GM10248 (cell line): Measurements from ENCODE around the gene ALG12.

ENCODE experiments used
- CTCF ChIA-PET: fragments of 300-600 bp; sonication (Branson Sonifier 250); formaldehyde crosslinking; extraction: SDS; loops from one replicate; lab custom pipeline; 2021; ENCODE audit warnings: antibody characterized with exemption; lab: Yijun Ruan, JAX
- POLR2A ChIA-PET: fragments of 350-650 bp; sonication (Branson Sonifier 250); formaldehyde crosslinking; extraction: SDS; loops from one replicate; lab custom pipeline; 2020; ENCODE audit warnings: antibody characterized with exemption; lab: Yijun Ruan, JAX
- DNase-seq: peaks from one replicate; pipeline ENCODE4 v3.0.0; 2012; ENCODE audit errors: extremely low spot score
- TF ChIP-seq, protein P1 (sequence below): IDR thresholded peaks from 2 replicates; pipeline ENCODE4 v1.5.1; 2012; ENCODE audit warnings: mild to moderate bottlenecking, low read depth; ENCODE audit errors: extremely low read depth, missing control alignments, control extremely low read depth

ALG12 gene

DNA sequence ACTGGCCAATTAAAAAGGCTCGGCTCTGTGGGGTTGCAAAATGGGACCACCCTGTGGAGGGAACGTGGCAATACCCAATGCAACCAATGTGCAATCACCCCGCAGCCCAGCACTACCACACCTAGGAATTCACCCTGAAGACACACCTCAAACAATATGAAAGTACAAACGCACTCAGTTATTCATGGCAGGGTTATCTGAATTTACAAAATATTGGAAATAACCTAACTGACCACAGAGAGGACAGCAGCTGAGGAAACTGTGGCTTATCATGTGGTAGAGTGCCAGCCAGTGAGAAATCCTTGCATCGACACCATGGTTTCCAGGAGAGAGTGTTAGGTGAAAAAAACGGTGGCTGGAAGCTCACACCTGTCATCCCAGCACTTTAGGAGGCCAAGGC lies 18.7 kb downstream of the ALG12 start:
- no peak for DNase-seq
- TF ChIP-seq, protein P1, sequence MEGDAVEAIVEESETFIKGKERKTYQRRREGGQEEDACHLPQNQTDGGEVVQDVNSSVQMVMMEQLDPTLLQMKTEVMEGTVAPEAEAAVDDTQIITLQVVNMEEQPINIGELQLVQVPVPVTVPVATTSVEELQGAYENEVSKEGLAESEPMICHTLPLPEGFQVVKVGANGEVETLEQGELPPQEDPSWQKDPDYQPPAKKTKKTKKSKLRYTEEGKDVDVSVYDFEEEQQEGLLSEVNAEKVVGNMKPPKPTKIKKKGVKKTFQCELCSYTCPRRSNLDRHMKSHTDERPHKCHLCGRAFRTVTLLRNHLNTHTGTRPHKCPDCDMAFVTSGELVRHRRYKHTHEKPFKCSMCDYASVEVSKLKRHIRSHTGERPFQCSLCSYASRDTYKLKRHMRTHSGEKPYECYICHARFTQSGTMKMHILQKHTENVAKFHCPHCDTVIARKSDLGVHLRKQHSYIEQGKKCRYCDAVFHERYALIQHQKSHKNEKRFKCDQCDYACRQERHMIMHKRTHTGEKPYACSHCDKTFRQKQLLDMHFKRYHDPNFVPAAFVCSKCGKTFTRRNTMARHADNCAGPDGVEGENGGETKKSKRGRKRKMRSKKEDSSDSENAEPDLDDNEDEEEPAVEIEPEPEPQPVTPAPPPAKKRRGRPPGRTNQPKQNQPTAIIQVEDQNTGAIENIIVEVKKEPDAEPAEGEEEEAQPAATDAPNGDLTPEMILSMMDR = no peak
- POLR2A ChIA-PET = no interaction called here
- CTCF ChIA-PET = no interaction called here

DNA sequence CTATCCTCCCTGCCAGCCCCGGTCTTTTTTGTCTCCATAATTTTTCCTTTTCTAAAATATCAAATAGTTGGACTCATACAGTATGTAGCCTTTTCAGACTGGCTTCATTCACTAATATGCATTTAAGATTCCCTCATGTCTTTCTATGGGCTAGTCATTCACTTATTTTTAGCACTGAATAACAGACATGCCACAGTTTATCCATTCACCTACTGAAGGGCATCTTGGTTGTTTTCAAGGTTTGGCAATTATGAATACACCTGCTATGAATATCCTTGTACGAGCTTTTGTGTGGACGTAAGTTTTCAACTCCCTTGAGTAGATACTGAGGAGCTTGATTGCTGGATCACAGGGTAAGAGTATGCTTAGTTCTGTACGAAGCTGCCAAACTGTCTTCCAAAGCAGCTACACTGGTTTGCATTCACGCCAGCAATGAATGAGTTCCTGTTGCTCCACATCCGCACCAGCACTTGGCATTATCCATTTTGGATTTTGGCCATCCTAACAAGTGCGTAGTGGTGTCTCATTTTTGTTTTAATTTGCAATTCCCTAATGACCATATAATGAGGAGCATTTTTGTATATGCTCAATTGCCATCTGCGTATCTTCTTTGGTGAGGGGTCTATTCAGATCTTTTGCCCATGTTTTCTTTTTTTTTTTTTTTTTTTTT lies 21.1 kb downstream of the ALG12 start:
- POLR2A ChIA-PET = no interaction called here
- CTCF ChIA-PET = no interaction called here
- no peak for DNase-seq
- TF ChIP-seq, protein P1 = no peak

DNA sequence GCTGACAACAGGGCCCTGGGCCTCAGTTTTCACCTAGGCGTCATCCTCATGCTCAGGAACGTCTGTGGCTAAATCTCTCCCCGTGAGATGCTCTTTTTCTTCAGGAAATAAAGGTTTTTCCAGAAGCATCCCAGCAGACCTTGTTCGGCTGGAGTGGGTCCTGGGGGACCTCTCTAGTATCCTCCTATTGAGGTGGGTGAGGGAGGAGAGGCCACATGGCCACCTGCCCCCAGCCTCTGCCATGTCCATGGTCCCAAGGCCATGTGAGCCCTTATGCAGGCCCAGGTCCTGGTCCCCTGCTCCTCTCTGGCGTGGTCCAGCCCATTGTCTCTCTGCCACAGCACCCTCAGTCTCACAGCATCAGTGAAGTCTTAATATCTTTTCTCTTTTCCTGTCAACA lies 22.0 kb downstream of the ALG12 start:
- TF ChIP-seq, protein P1 = no peak
- ChIA-PET CTCF (no interaction called here), POLR2A (no interaction called here)
- DNase-seq = no peak

DNA sequence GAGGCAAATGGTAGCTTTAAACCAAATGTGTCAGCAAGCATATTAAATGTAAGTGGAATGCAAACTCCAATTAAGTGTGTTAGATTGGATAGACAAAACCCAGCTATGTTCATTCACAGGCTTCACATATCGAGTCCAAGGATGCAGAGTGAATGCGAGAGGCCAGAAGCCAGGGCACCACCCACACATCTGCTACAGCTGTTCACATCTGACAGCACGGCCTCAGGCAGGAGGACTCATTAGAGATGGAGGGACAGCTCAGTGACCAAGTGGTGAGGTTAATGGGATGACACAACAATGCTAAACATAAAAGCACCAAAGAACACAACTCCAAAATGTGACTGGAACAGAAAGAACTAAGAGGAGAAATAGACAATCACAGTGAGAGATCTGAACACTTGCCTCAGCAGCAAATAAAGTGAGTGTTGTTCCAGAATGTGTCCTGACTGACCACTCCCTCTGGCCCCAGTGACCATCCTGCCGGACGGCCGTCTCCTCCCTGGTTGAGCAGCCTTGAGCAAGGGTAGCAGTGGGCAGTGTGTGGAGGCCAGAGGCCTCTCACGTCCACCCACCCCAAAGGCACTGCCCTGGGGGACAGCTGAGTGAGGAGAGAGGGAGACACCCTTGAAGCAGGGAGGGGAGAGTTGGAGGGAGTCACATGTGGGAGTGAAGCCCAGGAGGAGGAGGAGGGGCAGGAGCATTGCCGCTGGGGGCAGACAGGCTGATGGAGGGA lies 23.8 kb downstream of the ALG12 start:
- ChIA-PET POLR2A (no interaction called here), CTCF (interaction anchor here (5.1 kb wide), 1 partner anchor 13 kb away, joined by 18 read pairs; no protein-coding TSS in a partner anchor)
- TF ChIP-seq, protein P1 = no peak
- no peak for DNase-seq

DNA sequence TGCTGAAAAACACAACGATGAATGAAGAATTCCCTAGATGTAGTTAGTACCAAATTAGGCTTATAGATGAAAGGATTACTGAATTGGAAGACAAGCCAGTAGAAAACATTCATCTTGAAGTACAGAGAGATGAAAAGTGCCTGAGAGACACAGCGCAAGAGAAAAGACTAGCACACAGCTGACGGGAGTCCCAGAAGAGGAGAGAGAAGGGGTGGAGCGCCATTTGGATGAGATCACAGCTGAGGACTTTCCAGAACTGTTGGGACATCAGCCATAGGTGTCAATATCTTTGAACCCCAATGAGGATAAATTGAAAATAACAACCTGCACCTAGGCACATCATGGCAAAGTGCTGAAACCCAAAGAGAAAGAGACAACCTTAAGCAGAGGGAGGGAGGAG lies 25.2 kb downstream of the ALG12 start:
- ChIA-PET POLR2A (no interaction called here), CTCF (interaction anchor here (1.6 to 5.1 kb wide), 2 partner anchors 12 to 38 kb away, joined by 4 to 18 read pairs; no protein-coding TSS in a partner anchor)
- no peak for DNase-seq

DNA sequence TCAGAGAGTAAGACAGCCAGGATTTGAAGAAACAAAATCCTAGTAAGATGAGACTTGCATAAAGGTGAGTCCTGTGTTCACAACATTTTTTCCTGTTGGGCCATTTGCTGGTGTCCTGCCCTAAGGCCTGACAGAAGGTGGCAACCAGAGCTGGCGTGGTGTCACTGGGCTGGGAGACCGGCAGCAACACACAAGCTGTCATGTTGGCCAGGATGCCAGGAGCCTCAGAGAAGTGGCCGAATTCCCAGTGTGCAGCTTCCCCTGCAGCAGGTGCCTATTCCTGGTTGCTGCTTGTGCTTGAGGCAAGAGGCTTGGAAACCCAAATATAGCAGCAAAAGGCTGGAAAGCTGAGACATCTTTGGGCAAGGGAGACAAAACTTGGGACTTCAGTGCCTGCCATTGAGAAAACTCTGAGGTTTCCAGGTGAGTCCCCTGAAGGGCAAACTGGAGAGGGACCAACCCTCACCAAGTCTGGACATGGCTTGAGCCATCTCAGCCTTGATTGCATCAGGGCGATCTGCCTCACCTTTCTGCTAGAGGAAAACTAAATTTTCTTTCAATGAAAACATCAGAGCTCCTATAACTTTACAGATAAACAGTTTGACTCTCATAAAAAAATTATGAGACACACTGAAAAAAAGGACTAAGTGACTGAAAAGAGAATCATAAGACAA lies 25.9 kb downstream of the ALG12 start:
- TF ChIP-seq, protein P1 = no peak
- no peak for DNase-seq
- ChIA-PET POLR2A (no interaction called here), CTCF (interaction anchor here (1.0 to 5.1 kb wide), 3 partner anchors 11 to 687 kb away, joined by 3 to 18 read pairs (median 4); no protein-coding TSS in a partner anchor)

More for the DNA sequence above, 25.2 kb downstream of the ALG12 start:
- TF ChIP-seq, protein P1 = no peak
